HL-60 (cell line): ENCODE measurements around the gene HOXC4.

Experiments used
- CTCF ChIP-seq: IDR thresholded peaks from one replicate; pipeline ENCODE4 v1.5.1; 2011; ENCODE audit warnings: low read length, control low read depth, inconsistent platforms; ENCODE audit not compliant: insufficient read depth
- GABPA ChIP-seq: IDR thresholded peaks from 2 replicates; pipeline ENCODE4 v1.6.1; 2012; ENCODE audit warnings: low read depth
- POLR2AphosphoS5 ChIP-seq: IDR thresholded peaks from 2 replicates; pipeline ENCODE4 v1.6.1; 2012; ENCODE audit warnings: low read depth
- SPI1 ChIP-seq: IDR thresholded peaks from 2 replicates; pipeline ENCODE4 v1.6.1; 2012; ENCODE audit warnings: low read depth, mild to moderate bottlenecking, borderline replicate concordance
- TF ChIP-seq, protein P1 (sequence below): IDR thresholded peaks from 2 replicates; pipeline ENCODE4 v1.6.1; 2012; ENCODE audit warnings: low read depth; ENCODE audit not compliant: insufficient replicate concordance

GRCh38 chr12:54030889-54031471 lies 22.7 kb upstream of the HOXC4 start:
- TF ChIP-seq CTCF (no peak), SPI1 (no peak), POLR2AphosphoS5 (no peak), GABPA (no peak)
- TF ChIP-seq, protein P1, sequence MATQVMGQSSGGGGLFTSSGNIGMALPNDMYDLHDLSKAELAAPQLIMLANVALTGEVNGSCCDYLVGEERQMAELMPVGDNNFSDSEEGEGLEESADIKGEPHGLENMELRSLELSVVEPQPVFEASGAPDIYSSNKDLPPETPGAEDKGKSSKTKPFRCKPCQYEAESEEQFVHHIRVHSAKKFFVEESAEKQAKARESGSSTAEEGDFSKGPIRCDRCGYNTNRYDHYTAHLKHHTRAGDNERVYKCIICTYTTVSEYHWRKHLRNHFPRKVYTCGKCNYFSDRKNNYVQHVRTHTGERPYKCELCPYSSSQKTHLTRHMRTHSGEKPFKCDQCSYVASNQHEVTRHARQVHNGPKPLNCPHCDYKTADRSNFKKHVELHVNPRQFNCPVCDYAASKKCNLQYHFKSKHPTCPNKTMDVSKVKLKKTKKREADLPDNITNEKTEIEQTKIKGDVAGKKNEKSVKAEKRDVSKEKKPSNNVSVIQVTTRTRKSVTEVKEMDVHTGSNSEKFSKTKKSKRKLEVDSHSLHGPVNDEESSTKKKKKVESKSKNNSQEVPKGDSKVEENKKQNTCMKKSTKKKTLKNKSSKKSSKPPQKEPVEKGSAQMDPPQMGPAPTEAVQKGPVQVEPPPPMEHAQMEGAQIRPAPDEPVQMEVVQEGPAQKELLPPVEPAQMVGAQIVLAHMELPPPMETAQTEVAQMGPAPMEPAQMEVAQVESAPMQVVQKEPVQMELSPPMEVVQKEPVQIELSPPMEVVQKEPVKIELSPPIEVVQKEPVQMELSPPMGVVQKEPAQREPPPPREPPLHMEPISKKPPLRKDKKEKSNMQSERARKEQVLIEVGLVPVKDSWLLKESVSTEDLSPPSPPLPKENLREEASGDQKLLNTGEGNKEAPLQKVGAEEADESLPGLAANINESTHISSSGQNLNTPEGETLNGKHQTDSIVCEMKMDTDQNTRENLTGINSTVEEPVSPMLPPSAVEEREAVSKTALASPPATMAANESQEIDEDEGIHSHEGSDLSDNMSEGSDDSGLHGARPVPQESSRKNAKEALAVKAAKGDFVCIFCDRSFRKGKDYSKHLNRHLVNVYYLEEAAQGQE: no peak
